Liver (tissue), 9 donors: ENCODE data around the gene CASQ2. TPM values are rescaled to one million over a fixed set of nuclear protein-coding genes. Genes with fewer than 3 reads are reported as not detected.

ENCODE experiments used
- DNase-seq: peaks from one replicate; pipeline ENCODE4 v3.0.0-alpha.2; 2017; ENCODE audit warnings: low spot score
- H3K27ac ChIP-seq, 2 donors: one replicate each; pipeline ENCODE4 v1.7.0; 2013; ENCODE audit warnings: inconsistent platforms in 2 of 2, low read length in 2 of 2, control low read depth in 1 of 2, low read depth in 1 of 2, mild to moderate bottlenecking in 1 of 2
- H3K27me3 ChIP-seq, 4 donors: one replicate each; pipeline versions ENCODE4 v1.6.1 to v1.7.0; 2013; ENCODE audit warnings: low read length in 3 of 4, inconsistent platforms in 1 of 4, mild to moderate bottlenecking in 1 of 4, moderate library complexity in 1 of 4; ENCODE audit not compliant: control insufficient read depth in 4 of 4, insufficient read depth in 4 of 4
- H3K36me3 ChIP-seq, 4 donors: one replicate each; pipeline versions ENCODE4 v1.6.1 to v1.7.0; 2013; ENCODE audit warnings: low read length in 3 of 4, mild to moderate bottlenecking in 3 of 4, low read depth in 1 of 4, moderate library complexity in 1 of 4; ENCODE audit not compliant: control insufficient read depth in 4 of 4, insufficient read depth in 3 of 4
- H3K4me1 ChIP-seq, 4 donors: one replicate each; pipeline versions ENCODE4 v1.6.1 to v1.7.0; 2013; ENCODE audit warnings: low read length in 3 of 4, mild to moderate bottlenecking in 3 of 4, moderate library complexity in 1 of 4; ENCODE audit not compliant: control insufficient read depth in 4 of 4, insufficient read depth in 4 of 4
- H3K4me3 ChIP-seq, 3 donors: one replicate each; pipeline versions ENCODE4 v1.6.1 to v1.7.0; 2013; ENCODE audit warnings: low read length in 3 of 3, control low read depth in 1 of 3, low read depth in 1 of 3, mild to moderate bottlenecking in 1 of 3
- H3K9ac ChIP-seq, 2 donors: one replicate each; pipeline ENCODE4 v1.7.0; 2013; ENCODE audit warnings: low read length in 2 of 2, mild to moderate bottlenecking in 2 of 2, moderate library complexity in 2 of 2, control low read depth in 1 of 2, low read depth in 1 of 2
- H3K9me3 ChIP-seq, 4 donors: one replicate each; pipeline versions ENCODE4 v1.6.1 to v1.7.0; 2013; ENCODE audit warnings: low read length in 3 of 4; ENCODE audit not compliant: control insufficient read depth in 4 of 4
- ATF3 ChIP-seq: IDR thresholded peaks from 2 replicates; pipeline ENCODE4 v1.6.1; 2016; ENCODE audit warnings: antibody characterized with exemption
- CTCF ChIP-seq: fragments of 150-350 bp; IDR thresholded peaks from 2 replicates; pipeline ENCODE4 v1.5.1; 2017; ENCODE audit warnings: improper control_type of control experiment, low read depth, low read length; ENCODE audit not compliant: missing input control
- EGR1 ChIP-seq, 2 donors: IDR thresholded peaks; 2 replicates each; pipeline ENCODE4 v1.6.1; 2016 to 2018; ENCODE audit warnings: antibody characterized with exemption in 2 of 2, low read depth in 2 of 2
- FOXA1 ChIP-seq: IDR thresholded peaks from 2 replicates; pipeline ENCODE4 v1.6.1; 2016; ENCODE audit warnings: antibody characterized with exemption
- FOXA2 ChIP-seq: IDR thresholded peaks from 2 replicates; pipeline ENCODE4 v1.6.1; 2016; ENCODE audit warnings: antibody characterized with exemption
- GABPA ChIP-seq, 2 donors: IDR thresholded peaks in 1 of 2; conservative IDR thresholded peaks in 1 of 2; 2 replicates each; pipeline ENCODE4 v1.6.1; 2016; ENCODE audit warnings: antibody characterized with exemption in 2 of 2, mild to moderate bottlenecking in 1 of 2, moderate library complexity in 1 of 2
- HNF4A ChIP-seq, 2 donors: conservative IDR thresholded peaks; 2 replicates each; pipeline ENCODE4 v1.6.1; 2016; ENCODE audit warnings: antibody characterized with exemption in 2 of 2, mild to moderate bottlenecking in 2 of 2
- HNF4G ChIP-seq: IDR thresholded peaks from 2 replicates; pipeline ENCODE4 v1.6.1; 2016; ENCODE audit warnings: antibody characterized with exemption
- JUND ChIP-seq, 2 donors: IDR thresholded peaks; 2 replicates each; pipeline ENCODE4 v1.6.1; 2016; ENCODE audit warnings: antibody characterized with exemption in 2 of 2
- MAX ChIP-seq: IDR thresholded peaks from 2 replicates; pipeline ENCODE4 v1.6.1; 2016; ENCODE audit warnings: antibody characterized with exemption
- NR2F2 ChIP-seq: IDR thresholded peaks from 2 replicates; pipeline ENCODE4 v1.6.1; 2016; ENCODE audit warnings: antibody characterized with exemption
- RAD21 ChIP-seq, 2 donors: IDR thresholded peaks; 2 replicates each; pipeline ENCODE4 v1.6.1; 2016; ENCODE audit warnings: antibody characterized with exemption in 2 of 2, mild to moderate bottlenecking in 2 of 2
- REST ChIP-seq: IDR thresholded peaks from 2 replicates; pipeline ENCODE4 v1.6.1; 2016; ENCODE audit warnings: antibody characterized with exemption, mild to moderate bottlenecking
- RXRA ChIP-seq, 2 donors: IDR thresholded peaks; 2 replicates each; pipeline ENCODE4 v1.6.1; 2017 to 2018; ENCODE audit warnings: antibody characterized with exemption in 2 of 2, mild to moderate bottlenecking in 1 of 2
- TAF1 ChIP-seq: conservative IDR thresholded peaks from 2 replicates; pipeline ENCODE4 v1.6.1; 2016; ENCODE audit warnings: antibody characterized with exemption, mild to moderate bottlenecking
- YY1 ChIP-seq: IDR thresholded peaks from 2 replicates; pipeline ENCODE4 v1.6.1; 2016; ENCODE audit warnings: antibody characterized with exemption, mild to moderate bottlenecking
- ZBTB33 ChIP-seq: IDR thresholded peaks from 2 replicates; pipeline ENCODE4 v1.6.1; 2016; ENCODE audit warnings: antibody characterized with exemption
- WGBS: extraction: QIAGEN DNeasy Blood & Tissue Kit; methylation state at CpG from one replicate; pipeline ENCODE4 v1.1.7; 2013; 5-methylcytosine and 5-hydroxymethylcytosine counted together
- polyA plus RNA-seq, 2 donors: library from polyadenylated mRNA; stranded (reverse) in 1 of 2; unstranded in 1 of 2; fragments of 200-250 nt in 1 of 2; fragments of >200 nt in 1 of 2; fragmentation: Nextera tagmentation in 1 of 2; extraction: Ambion mirVana in 1 of 2; gene quantifications; one replicate each; pipeline versions ENCODE4 v1.2.1 to v1.2.3, GENCODE V29; 2013 to 2015
- total RNA-seq, 2 donors: library from RNA; depleted of rRNA; stranded (reverse); fragments of >200 nt; gene quantifications; one replicate each; pipeline ENCODE4 v1.2.3, GENCODE V29; 2014
- donor health status: healthy.
- donor health status: healthy.
- donor health status: healthy.
- donor health status: healthy.
- donor health status: healthy.

Gene CASQ2
- total and polyA plus RNA-seq, 4 donors, result 0.33 to 1.1 TPM; not detected in 2

- DNase-seq, result no peak
- TF ChIP-seq FOXA2 (no peak), ZBTB33 (no peak), FOXA1 (no peak), HNF4G (no peak), HNF4A (conservative IDR thresholded peaks at IDR 0.05) (no peak), RXRA (IDR thresholded peaks at IDR 0.05) (no peak), CTCF (no peak), JUND (IDR thresholded peaks at IDR 0.05) (no peak), MAX (no peak), RAD21 (IDR thresholded peaks at IDR 0.05) (no peak), TAF1 (no peak), ATF3 (no peak), GABPA (IDR thresholded peaks at IDR 0.05 in 1 of 2, conservative IDR thresholded peaks at IDR 0.05 in 1 of 2) (no peak), REST (no peak)
- Histone ChIP-seq H3K4me3 (no peak overlapping the region), H3K36me3 (peaks cover 1 to 27% (median 6%) of the 10 kb centered on the region in 4 donors), H3K27me3 (no peaks in the 10 kb centered on the region), H3K9ac (no peak overlapping the region), H3K27ac (no peak overlapping the region), H3K4me1 (no peaks in the 10 kb centered on the region), H3K9me3 (no peaks in the 10 kb centered on the region)
- WGBS, result 98% methylated on average over 4 of the region's 4 CpGs
Observed at GRCh38 chr1:115692224-115692623, 76.3 kb downstream of the CASQ2 start.

GRCh38 chr1:115690972-115691371 is 77.5 kb downstream of the CASQ2 start:
- Histone ChIP-seq H3K4me1 (no peaks in the 10 kb centered on the region), H3K36me3 (peaks cover 1 to 35% (median 6%) of the 10 kb centered on the region in 4 donors), H3K27ac (no peak overlapping the region), H3K9ac (no peak overlapping the region), H3K27me3 (no peaks in the 10 kb centered on the region), H3K9me3 (no peaks in the 10 kb centered on the region), H3K4me3 (no peak overlapping the region)
- WGBS, result 93% methylated on average over 8 of the region's 8 CpGs
- no peak for DNase-seq
- no peak for TF ChIP-seq FOXA2
- TF ChIP-seq NR2F2, result no peak
- no peak for TF ChIP-seq HNF4G
- TF ChIP-seq EGR1 (IDR thresholded peaks at IDR 0.05; ENCODE audit: low read depth in 2 of 2), result no peak
- no peak for TF ChIP-seq HNF4A (conservative IDR thresholded peaks at IDR 0.05)
- no peak for TF ChIP-seq FOXA1
- TF ChIP-seq CTCF, result no peak
- TF ChIP-seq RXRA (IDR thresholded peaks at IDR 0.05), result no peak
- no peak for TF ChIP-seq REST
- TF ChIP-seq RAD21 (IDR thresholded peaks at IDR 0.05), result no peak
- TF ChIP-seq TAF1, result no peak
- no peak for TF ChIP-seq JUND (IDR thresholded peaks at IDR 0.05)
- no peak for TF ChIP-seq MAX
- no peak for TF ChIP-seq YY1
